ENCODE results near the gene VAV1.

VAV1 gene

GRCh38 chr19:6849876-6850275 is 77.4 kb downstream of the VAV1 start:
- Histone ChIP-seq H3K4me1 (ENCODE audit: insufficient read depth, low read length) (no peaks in the 10 kb centered on the region), H3K27ac (ENCODE audit: low read length) (no peak overlapping the region), H3K79me2 (ENCODE audit: insufficient read depth, low read length) (no peaks in the 10 kb centered on the region), H3K4me2 (ENCODE audit: insufficient read depth, low read length) (no peak overlapping the region), H3K9ac (ENCODE audit: low read depth, low read length) (no peak overlapping the region), H3K4me3 (ENCODE audit: low read depth in 1 of 2, low read length in 2 of 2) (no peak overlapping the region), H3K36me3 (ENCODE audit: insufficient read depth, low read length) (peaks cover 47% of the 10 kb centered on the region), H3K9me3 (ENCODE audit: insufficient read depth, low read length, severe bottlenecking) (no peaks in the 10 kb centered on the region), H2AFZ (ENCODE audit: low read depth, low read length) (no peak overlapping the region), H3K27me3 (ENCODE audit: insufficient read depth, low read length, poor library complexity) (no peaks in the 10 kb centered on the region), H4K20me1 (ENCODE audit: insufficient read depth, low read length) (no peaks in the 10 kb centered on the region)
- no peak for ATAC-seq (ENCODE audit: insufficient read depth, low read depth)
- no peak for DNase-seq
- TF ChIP-seq CTCF (IDR thresholded peaks at IDR 0.05; ENCODE audit: borderline replicate concordance, extremely low read depth, low read length, poor library complexity, severe bottlenecking) (no peak), EZH2 (IDR thresholded peaks at IDR 0.05; ENCODE audit: borderline replicate concordance, low read depth, low read length, severe bottlenecking) (no peak)

- Histone ChIP-seq H3K27me3 (ENCODE audit: insufficient read depth, low read length, poor library complexity) (no peaks in the 10 kb centered on the region), H3K9ac (ENCODE audit: low read depth, low read length) (no peak overlapping the region), H3K9me3 (ENCODE audit: insufficient read depth, low read length, severe bottlenecking) (no peaks in the 10 kb centered on the region), H3K4me3 (ENCODE audit: low read depth in 1 of 2, low read length in 2 of 2) (no peak overlapping the region), H3K4me1 (ENCODE audit: insufficient read depth, low read length) (no peaks in the 10 kb centered on the region), H3K36me3 (ENCODE audit: insufficient read depth, low read length) (peaks cover 57% of the 10 kb centered on the region), H3K79me2 (ENCODE audit: insufficient read depth, low read length) (no peaks in the 10 kb centered on the region), H2AFZ (ENCODE audit: low read depth, low read length) (no peak overlapping the region), H3K27ac (ENCODE audit: low read length) (no peak overlapping the region), H3K4me2 (ENCODE audit: insufficient read depth, low read length) (no peak overlapping the region), H4K20me1 (ENCODE audit: insufficient read depth, low read length) (no peaks in the 10 kb centered on the region; the same call in 1 of the 2 replicates)
- TF ChIP-seq CTCF (IDR thresholded peaks at IDR 0.05; ENCODE audit: borderline replicate concordance, extremely low read depth, low read length, poor library complexity, severe bottlenecking), result no peak
- no peak for TF ChIP-seq EZH2 (IDR thresholded peaks at IDR 0.05; ENCODE audit: borderline replicate concordance, low read depth, low read length, severe bottlenecking)
- DNase-seq, result no peak
- ATAC-seq (ENCODE audit: insufficient read depth, low read depth), result no peak
Measured at GRCh38 chr19:6851359-6851758, 78.9 kb downstream of the VAV1 start.

- Histone ChIP-seq H3K4me3 (ENCODE audit: low read depth in 1 of 2, low read length in 2 of 2) (no peak overlapping the region), H3K9me3 (ENCODE audit: insufficient read depth, low read length, severe bottlenecking) (no peaks in the 10 kb centered on the region), H4K20me1 (ENCODE audit: insufficient read depth, low read length) (no peaks in the 10 kb centered on the region; the same call in 1 of the 2 replicates), H3K79me2 (ENCODE audit: insufficient read depth, low read length) (no peaks in the 10 kb centered on the region), H3K4me2 (ENCODE audit: insufficient read depth, low read length) (no peak overlapping the region), H3K4me1 (ENCODE audit: insufficient read depth, low read length) (no peaks in the 10 kb centered on the region), H2AFZ (ENCODE audit: low read depth, low read length) (no peak overlapping the region), H3K27ac (ENCODE audit: low read length) (no peak overlapping the region), H3K36me3 (ENCODE audit: insufficient read depth, low read length) (peaks cover 62% of the 10 kb centered on the region), H3K27me3 (ENCODE audit: insufficient read depth, low read length, poor library complexity) (no peaks in the 10 kb centered on the region), H3K9ac (ENCODE audit: low read depth, low read length) (no peak overlapping the region)
- no peak for DNase-seq
- ATAC-seq (ENCODE audit: insufficient read depth, low read depth), result no peak
- TF ChIP-seq CTCF (IDR thresholded peaks at IDR 0.05; ENCODE audit: borderline replicate concordance, extremely low read depth, low read length, poor library complexity, severe bottlenecking) (no peak), EZH2 (IDR thresholded peaks at IDR 0.05; ENCODE audit: borderline replicate concordance, low read depth, low read length, severe bottlenecking) (no peak)
Measured at GRCh38 chr19:6852001-6852400, 79.5 kb downstream of the VAV1 start.

- Histone ChIP-seq H3K27me3 (ENCODE audit: insufficient read depth, low read length, poor library complexity) (no peaks in the 10 kb centered on the region), H2AFZ (ENCODE audit: low read depth, low read length) (no peak overlapping the region), H4K20me1 (ENCODE audit: insufficient read depth, low read length) (no peaks in the 10 kb centered on the region; the same call in 1 of the 2 replicates), H3K36me3 (ENCODE audit: insufficient read depth, low read length) (peaks cover 61% of the 10 kb centered on the region), H3K9me3 (ENCODE audit: insufficient read depth, low read length, severe bottlenecking) (no peaks in the 10 kb centered on the region), H3K4me2 (ENCODE audit: insufficient read depth, low read length) (no peak overlapping the region), H3K4me1 (ENCODE audit: insufficient read depth, low read length) (no peaks in the 10 kb centered on the region), H3K9ac (ENCODE audit: low read depth, low read length) (no peak overlapping the region), H3K27ac (ENCODE audit: low read length) (no peak overlapping the region), H3K4me3 (ENCODE audit: low read depth in 1 of 2, low read length in 2 of 2) (no peak overlapping the region), H3K79me2 (ENCODE audit: insufficient read depth, low read length) (no peaks in the 10 kb centered on the region)
- ATAC-seq (ENCODE audit: insufficient read depth, low read depth), result no peak
- TF ChIP-seq EZH2 (IDR thresholded peaks at IDR 0.05; ENCODE audit: borderline replicate concordance, low read depth, low read length, severe bottlenecking) (no peak), CTCF (IDR thresholded peaks at IDR 0.05; ENCODE audit: borderline replicate concordance, extremely low read depth, low read length, poor library complexity, severe bottlenecking) (no peak)
- no peak for DNase-seq
Measured at GRCh38 chr19:6853868-6854267, 81.4 kb downstream of the VAV1 start.

Data from DND-41 (cell line).